ENCODE measurements around the gene XYLT1.

Gene XYLT1

DNA sequence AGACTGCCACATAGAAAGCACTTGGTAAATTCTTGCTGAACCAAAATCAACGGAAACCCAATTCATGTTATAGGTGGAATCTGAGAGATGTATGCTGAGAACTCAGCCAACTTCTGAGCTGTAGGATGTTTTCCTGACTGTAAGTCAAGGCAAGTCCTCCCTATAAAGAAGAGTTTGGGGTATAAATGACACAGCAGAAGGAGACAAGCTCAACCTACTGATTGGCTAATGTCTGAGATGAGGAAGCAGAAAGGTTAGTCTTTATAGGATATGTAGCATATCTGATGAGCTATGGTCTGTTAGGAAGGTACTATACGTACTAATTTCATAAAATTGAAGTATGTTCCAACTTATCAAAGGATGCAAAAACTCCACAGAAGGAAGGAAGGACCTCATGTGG, 99.5 kb downstream of the XYLT1 start:
- no peak for DNase-seq (ENCODE audit: low read depth)

DNA sequence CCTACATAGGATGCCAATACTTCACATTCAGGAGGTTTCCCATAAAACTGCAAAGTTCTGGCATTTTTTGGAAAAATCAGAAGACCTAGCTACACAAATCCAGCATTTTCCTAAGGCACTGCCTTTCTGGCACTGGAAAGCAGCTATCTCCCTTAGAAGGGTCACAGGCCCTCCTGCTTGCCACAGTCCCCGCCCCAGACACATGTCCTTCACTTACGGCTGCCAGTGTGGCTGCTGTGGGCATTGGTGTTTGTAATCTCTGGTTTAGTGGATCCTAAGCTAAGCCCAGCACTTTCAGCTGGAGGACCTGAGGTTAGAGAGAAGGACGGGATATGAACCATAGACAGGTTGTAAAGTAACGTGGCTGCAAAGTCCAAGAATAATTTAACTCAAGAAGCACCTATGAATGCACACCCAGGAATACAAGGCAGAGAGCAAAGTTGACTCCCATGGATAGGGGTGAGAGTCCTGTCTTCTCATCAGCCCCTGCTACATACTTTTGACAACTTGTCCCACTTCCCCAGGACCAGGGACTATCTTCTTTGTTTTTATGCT, 100.0 kb downstream of the XYLT1 start:
- DNase-seq (ENCODE audit: low read depth): no peak

DNA sequence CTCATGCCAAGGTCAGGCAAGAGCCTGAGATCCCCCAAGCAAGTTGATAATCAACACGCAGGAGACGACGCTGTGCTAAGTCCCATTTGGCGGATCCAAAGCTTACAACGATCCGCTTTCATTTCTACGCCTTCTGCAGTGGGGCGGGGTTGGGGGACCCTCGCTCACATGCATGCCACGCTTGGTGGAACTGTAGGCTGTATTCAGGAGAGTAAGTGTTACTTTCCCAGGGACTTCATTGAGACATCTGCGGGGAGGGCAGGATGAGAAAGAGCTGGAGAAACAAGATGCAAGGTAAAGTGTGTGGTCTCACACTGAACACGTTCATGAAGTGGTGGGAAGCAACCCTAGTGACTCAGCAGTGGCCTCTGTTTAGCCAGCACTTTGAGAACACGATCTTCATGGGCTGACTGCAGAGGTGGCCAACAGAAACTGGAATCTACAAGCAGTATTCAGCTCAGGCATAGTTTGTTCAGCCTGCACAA, 100.5 kb downstream of the XYLT1 start:
- no peak for DNase-seq (ENCODE audit: low read depth)

DNA sequence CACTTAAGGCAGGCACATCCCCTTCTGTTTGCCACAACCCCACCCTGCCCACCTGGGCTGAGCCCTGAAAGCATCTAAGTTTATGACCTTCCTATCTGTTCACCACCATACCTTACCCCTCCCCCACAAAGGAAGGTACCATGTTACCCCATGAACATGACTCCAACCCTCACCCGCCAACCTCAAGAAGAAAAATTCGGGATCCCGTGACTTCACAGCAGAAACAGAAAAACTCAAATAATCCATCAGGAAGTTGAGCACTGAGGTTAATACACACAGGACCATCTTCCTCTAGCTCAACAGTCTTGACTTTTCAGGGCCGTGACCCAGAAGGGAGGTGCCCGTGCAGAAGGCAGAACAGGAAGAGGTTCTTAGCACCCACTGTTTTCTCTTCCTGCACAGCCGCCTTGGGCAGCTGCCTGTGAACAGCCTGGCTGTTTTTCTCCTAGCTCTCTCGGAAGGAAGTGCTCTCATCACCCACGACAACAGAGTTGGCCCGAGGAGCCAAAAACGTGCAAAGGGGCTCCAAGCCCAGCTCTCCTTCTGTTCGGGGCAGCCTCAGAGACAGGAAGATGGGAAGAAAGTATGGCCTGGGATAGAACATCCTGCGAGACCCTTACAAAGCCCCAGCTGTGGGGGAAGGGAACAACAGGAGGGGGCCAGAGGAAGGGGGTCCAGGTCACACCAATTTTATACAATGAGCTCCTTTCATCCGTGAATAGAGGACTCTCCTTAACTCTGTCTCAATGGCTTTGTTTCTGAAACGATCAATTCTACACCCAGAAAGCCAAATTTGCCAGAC, 101.1 kb downstream of the XYLT1 start:
- peak; percentile 73 for DNase-seq (ENCODE audit: low read depth)

DNA sequence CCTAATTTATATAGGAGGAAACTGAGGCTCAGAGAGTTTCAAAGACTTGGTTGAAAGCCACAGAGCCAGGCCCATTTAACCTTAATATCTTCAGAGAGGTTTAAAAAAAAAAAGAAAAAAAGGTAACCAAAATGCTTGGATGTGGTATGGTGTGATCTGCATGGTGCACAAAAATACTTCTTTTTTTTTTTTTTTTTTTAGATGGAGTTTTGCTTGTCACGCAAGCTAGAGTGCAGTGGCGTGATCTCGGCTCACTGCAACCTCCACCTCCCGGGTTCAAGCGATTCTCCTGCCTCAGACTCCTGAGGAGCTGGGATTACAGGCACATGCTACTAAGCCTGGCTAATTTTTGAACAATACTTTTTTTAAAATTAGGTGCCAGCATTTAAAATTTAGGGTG, 101.8 kb downstream of the XYLT1 start:
- no peak for DNase-seq (ENCODE audit: low read depth)

DNA sequence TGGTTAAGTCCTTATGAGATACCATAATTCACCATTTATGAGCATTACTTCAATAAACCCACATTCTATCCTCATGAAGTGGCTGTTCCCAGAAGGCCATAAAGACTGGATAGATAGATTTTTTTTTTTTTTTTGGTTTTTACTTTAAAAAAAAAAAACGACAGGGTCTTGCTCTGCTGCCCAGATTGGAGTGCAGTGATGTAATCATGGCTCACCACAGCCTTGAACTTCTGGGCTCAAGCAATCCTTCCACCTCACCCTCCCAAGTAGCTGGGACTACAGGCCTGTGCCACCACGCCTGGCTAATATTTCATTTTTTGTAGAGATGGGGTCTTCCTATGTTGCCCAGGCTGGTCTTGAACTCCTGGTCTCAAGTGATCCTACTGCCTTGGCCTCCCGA, 102.3 kb downstream of the XYLT1 start:
- no peak for DNase-seq (ENCODE audit: low read depth)

DNA sequence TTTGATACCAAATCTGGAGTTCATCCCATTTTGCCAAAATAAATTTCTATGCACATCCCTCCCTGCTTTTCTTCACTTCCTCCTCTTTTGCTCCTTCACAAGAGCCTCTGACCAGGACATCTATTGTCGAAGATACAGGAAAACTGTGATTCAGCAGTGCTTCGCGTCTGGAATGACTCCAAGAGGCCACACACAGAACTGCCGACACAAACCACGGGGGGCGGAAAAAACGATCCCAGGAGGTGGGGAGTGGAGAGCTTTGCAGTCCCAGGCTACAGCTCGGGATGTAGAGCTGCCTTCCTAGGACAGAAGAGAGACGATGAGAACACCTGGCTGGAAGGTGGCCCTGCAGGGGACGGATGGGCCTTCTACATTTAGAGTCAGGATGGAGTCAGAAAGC, 102.8 kb downstream of the XYLT1 start:
- no peak for DNase-seq (ENCODE audit: low read depth)

DNA sequence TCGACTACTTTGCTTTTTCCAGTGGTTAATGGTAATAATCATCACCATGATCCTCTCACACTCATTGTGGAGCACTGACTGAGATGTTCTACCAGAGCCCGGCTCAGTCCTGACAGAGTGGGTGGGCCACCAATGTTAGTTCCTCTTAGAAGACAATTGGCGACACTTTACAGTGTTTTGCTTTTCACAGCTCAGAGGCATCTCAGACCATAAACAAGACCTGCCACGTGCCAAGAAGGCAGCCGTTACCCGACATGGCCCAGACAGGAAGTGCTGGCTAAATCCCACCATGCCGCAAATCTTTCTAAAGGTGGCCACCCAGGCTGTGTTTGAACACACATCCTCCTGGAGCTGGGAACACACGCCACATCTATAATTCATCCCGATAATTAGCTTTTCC, 103.7 kb downstream of the XYLT1 start:
- DNase-seq (ENCODE audit: low read depth): no peak

DNA sequence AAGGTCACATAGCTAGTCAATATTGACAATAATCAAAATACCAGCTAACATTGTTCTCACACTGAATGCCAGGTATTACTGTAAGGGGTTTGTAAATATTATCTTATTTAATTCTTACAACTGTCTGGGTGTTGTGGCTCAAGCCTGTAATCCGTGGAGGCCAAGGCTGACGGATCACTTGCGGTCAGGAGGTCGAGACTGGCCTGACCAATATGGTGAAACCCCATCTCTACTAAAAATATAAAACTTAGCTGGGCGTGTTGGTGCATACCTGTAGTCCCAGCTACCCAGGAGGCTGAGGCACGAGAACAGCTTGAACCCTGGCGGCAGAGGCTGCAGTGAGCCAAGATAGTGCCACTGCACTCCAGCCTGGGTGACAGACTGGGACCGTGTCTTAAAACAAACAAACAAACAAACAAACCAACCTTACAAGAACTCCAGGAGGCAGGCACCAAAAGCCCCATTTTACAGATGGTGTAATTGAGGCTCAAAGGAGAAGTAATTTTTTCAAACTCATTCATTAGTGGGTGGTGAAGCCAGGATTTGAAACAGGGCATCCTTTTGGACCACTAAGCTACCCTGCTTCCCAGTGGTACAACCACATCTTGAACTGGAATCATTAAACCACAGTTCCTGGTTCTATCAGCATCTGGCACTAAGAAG, 104.3 kb downstream of the XYLT1 start:
- no peak for DNase-seq (ENCODE audit: low read depth)

DNA sequence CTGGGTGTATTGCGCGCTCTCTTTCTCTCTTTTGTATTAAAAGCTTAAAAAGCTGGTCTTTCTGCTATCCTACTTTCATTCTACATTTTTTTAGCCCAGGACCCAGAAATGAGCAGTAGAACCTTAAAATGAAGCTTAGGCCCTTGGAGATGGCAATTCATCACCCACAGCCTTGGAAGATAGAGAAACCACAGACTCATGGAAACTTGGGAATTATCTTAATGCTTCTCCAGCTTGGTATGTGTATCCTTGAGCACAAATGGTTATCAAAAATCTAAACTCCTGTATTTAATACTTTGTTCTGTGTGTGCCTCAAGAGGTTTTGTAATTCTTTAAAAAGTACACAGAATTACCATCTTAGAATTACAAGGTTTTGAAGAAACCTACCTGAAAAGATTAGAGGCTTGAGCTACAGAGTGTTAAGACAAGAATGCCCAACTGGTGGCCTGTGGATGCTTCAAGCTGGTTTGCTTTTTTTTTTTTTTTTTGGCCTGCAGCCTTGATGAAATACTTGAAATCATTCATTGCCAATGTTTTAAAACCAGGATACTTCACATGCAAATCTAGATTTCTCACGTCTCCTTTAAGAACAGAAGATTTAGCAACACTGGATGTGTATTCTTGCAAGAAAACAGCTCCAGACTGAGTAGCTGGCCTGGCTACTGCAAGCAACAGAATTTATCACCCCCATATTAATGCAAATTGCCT, 105.0 kb downstream of the XYLT1 start:
- no peak for DNase-seq (ENCODE audit: low read depth)

DNA sequence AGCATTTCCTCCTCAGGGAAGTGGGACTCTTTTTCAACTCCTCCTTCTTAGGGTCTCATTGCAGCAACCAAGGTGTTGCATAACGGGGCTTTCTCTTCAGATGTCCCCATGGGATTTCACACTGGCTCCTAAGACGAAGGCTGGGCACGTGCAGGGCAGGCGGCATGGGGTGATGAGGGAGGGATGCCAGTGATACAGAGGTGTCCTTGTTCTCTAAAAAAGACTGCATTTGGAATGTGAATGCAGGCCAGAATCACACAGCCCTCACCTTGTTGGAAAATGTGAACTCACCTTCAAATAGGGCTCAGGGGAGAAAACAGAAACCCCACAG, 105.6 kb downstream of the XYLT1 start:
- DNase-seq (ENCODE audit: low read depth): no peak

DNA sequence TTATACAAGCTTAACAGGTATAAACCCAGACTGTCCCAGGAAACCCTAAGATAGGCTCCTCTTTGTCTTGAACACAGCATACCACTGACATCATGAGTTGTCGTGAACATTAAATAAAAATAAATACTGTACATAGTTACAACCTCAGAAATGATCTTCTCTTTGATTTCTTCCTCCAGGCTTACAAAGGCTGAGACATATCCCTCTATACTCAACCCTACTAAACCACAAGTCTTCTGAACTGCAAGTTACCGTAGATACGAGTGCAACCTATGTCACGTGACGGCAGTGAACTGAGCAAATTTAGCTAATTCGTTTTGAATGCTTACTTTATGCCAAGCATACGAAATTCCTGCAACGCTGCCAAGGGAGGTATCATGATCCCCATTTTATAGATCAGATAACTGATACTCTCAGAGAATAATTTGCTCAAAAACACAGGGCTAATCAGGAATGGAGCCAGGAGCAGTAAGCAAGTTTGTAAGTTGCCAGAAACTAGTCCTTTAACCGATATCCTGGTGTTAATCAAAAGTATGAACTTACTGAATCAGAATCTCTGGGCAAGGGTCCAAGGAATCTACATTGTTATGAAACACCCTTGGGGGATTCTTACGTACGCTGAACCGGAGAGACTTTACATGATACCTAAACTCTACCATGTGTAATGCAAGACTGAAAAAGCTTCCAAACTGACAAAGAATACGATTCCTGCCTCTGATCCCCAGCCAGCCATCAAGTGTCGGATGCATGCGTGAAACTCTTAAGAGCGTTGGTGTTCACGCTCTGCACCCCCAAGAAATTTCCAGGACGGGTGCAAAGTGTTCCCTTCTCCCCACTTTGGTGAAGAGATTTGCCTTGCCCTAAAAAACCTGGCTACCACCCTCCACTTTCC, 106.2 kb downstream of the XYLT1 start:
- peak; percentile 60 for DNase-seq (ENCODE audit: low read depth)

DNA sequence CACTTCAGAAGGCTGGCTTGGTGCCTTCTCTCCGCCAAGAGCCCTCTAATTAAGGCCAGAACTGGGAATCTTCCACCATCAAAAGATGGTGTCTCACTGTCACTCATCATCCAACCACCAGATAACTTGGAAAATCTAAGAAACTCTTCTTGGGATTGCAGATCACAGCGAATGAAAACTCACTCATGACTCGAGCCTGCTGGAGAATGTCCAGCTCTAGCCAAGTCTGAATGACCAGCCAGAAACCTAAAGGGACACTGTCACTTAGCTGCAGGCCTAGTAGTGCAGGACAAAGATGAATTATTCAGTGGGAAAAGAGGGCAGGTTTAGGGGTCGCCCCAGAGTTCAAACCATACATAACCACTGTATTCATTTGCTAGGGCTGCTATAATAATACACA, 107.8 kb downstream of the XYLT1 start:
- no peak for DNase-seq (ENCODE audit: low read depth)

DNA sequence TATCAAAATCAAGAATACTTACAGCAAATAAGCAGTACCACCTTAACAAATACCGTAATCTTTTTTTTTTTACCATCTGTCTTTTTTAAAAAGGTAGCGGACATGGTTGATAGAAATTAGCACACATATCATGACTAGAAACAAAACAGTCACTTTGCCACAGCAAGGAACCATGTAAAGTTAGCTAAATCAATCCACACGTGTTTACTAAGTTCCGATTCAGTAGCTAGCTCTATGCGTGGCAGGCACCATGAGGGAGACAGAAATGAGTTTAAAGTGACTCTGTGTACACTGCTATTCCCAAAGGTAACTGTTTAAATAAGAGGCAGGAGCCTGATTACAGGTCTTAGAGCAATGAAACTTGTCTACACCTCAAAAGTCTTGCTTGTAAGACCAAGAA, 108.6 kb downstream of the XYLT1 start:
- DNase-seq (ENCODE audit: low read depth): no peak

DNA sequence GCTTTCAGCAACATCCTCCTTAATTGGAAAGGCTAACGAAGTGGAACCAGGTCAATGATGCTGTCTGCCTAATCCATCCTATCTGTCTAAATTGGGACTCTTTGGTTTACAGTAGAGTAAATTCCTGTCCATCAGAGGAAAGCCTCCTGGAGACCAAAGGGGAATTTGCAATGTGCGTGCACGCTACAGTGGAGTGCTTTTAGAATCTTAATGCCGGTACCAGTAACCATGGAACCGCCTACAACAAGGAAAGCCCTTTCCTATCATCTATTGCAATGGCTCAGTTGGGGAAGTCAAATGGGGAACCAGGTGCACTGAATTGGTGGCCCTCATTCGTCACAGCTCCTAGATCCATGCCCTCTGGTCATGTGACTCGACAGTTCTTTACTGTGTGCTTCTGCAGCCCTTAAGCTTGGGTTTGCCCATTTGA, 110.1 kb downstream of the XYLT1 start:
- DNase-seq (ENCODE audit: low read depth): no peak

DNA sequence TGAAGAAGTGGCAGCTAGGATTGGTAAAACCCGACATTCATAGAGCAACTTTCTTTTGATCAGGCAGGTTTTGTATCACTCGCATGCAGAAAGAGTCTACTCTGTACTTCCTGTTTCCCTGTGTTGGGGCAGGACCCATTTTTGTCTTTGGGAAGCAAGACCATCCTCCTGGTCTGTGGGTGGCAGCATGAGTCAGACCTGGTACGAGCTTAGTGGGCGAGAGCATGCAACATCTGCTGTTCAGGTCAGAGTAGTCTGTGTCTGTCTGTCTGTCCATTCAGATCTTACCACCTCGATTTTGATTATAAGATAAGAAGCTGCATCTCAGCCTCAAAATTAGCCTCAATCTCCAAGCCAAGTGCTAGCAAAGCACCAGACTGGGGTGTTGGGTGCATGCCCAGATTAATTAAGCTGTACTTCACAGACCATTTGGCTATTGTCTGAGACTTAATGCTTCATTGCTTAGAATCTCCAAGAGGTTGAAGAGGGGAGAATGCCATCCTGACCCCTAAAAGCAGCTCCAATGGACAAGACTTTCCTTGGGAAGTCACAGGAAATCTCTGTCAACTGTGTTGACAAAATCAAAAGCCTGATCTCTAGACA, 110.9 kb downstream of the XYLT1 start:
- DNase-seq (ENCODE audit: low read depth): peak; percentile 25

DNA sequence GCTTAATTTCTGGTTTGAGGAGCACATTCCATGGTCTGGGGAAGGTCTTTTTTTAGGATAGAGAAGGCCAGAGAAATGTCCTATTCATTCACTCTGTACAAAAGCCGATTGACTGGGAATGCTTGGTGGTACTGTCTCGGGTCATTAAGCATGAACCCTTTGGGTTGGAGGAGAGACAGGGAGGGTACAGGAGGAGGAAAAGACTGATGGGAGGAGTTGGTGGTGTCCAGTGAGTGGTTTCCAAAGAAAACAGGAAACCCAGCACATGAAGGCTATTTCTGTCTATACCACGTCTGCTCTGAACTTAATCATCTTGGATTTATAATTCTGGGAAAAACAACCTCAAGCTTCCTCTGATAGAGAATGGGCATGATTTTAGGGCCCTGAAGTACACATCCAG, 111.9 kb downstream of the XYLT1 start:
- no peak for DNase-seq (ENCODE audit: low read depth)

DNA sequence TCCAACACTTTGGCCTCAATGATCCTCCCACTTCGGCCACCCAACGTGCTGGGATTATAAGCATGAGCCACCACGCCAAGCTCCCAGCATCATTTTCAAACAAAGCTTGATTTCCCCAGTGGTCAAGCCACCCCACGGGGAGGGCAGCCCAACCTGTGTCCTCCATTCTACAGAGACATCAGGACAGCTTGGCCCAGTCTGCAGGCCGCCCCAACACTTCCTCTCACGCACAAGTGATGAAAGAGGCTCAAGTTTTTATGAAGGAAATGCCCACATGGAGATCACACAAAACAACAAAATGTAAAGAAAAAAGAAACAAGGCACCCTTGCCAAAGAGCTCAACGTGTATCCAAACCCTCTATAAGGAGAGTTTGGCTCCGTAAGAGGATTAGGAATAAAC, 112.4 kb downstream of the XYLT1 start:
- no peak for DNase-seq (ENCODE audit: low read depth)

DNA sequence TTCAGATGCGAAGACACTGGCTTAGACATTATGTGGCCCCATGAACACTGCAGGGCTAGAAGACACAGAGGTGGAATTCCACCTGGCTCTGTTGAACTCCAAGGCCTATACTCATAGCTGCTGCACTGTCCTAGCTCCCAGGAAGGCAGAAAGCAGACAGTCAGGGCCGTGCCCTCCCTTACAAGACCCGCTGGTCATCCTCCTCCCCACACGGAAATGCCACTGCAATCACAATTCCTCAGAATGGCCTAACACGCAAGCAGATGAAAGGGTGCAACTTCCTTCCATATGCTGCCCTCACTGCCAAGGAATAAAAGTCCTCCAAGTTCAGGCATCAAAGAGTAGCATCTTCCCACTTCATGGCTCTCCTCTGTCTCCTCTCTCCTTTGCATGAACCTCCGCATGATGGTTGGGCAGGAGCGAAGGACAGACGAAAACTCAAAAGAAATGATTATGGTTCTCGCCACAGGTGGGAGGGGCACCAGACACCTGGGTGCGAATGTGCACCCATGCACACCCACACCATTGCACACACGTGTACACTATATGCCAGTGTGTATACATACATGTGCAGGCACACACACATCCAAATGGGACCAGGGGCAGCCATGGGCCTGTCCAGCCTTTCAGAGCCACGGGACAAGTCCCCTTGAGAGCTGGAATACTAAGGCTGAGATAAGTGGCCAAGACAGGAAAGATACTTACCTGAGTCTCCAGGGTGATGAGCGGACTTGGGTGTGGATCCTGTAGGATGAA, 113.3 kb downstream of the XYLT1 start:
- DNase-seq (ENCODE audit: low read depth): no peak

DNA sequence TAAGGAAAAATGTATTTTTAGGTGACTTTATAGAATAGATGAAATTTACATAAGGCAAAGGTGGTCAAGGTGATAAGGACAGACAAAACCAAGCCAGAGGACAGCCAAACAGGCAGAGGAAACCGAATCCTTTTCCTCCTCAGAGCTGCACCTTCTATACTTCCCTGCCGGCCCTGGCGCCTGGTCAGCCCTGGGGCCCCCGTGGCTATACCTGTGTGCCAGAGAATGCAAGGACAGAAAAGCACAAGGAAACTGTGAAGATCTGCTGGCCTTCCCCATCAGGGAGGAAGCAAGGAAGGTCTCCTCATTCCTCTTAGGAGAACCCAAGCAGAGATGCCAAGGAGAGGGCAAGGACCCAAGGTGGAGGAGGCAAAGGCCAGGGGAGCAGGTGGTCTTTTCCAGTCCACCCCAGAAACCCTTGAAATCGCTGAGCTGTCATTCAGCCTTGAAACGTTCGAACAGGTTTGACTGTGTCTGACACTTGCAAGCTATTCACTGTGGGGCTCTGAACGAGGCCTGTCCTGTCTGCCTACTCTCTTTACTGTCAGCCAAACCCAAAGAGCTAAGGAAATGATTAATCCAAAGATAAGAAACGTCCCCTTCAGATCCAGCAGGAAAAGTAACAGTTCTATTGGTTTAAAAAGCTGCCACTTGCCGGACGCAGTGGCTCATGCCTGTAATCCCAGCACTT, 114.4 kb downstream of the XYLT1 start:
- DNase-seq (ENCODE audit: low read depth): no peak
